DND-41 (cell line): ENCODE measurements around the gene CARD11.

Experiments used
- EZH2 ChIP-seq: IDR thresholded peaks from 3 replicates; pipeline ENCODE4 v1.6.1; 2012; ENCODE audit warnings: borderline replicate concordance, low read depth, mild to moderate bottlenecking, moderate library complexity, low read length, inconsistent platforms; ENCODE audit not compliant: severe bottlenecking
- TF ChIP-seq, protein P1 (sequence below): IDR thresholded peaks from 2 replicates; pipeline ENCODE4 v1.5.1; 2012; ENCODE audit warnings: borderline replicate concordance, low read length, moderate library complexity, mild to moderate bottlenecking; ENCODE audit not compliant: poor library complexity, severe bottlenecking; ENCODE audit errors: extremely low read depth

DNA sequence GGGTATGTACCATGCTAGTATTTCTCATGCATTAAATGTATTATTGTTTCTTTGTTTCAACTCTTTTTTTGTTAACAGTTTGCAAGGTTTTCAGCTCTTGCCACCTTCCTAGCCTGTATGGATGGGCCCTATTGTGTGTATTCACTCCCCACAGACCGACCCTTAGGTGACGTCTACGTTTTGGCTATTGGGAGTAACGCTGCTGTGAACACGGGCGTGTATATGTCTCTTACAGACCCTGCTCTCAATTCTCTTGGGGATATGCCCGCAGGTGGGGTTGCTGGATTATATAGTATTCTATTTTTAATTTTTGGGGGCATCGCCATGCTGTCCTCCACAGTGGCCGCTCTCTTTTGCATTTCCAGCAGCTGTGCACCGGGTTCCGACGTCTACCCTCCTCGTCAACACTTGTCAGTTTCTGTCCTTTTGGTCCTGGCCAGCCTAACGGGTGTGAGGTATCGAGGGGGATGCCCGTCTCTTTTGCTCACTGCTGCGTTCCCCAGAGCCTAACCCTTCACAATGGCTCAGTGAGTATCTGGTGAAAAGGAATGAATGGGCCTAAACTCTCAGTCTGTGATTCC, 135.5 kb downstream of the CARD11 start:
- no peak for TF ChIP-seq EZH2
- TF ChIP-seq, protein P1, sequence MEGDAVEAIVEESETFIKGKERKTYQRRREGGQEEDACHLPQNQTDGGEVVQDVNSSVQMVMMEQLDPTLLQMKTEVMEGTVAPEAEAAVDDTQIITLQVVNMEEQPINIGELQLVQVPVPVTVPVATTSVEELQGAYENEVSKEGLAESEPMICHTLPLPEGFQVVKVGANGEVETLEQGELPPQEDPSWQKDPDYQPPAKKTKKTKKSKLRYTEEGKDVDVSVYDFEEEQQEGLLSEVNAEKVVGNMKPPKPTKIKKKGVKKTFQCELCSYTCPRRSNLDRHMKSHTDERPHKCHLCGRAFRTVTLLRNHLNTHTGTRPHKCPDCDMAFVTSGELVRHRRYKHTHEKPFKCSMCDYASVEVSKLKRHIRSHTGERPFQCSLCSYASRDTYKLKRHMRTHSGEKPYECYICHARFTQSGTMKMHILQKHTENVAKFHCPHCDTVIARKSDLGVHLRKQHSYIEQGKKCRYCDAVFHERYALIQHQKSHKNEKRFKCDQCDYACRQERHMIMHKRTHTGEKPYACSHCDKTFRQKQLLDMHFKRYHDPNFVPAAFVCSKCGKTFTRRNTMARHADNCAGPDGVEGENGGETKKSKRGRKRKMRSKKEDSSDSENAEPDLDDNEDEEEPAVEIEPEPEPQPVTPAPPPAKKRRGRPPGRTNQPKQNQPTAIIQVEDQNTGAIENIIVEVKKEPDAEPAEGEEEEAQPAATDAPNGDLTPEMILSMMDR = no peak
